ENCODE data around the gene HPCA.

The HPCA gene

DNA sequence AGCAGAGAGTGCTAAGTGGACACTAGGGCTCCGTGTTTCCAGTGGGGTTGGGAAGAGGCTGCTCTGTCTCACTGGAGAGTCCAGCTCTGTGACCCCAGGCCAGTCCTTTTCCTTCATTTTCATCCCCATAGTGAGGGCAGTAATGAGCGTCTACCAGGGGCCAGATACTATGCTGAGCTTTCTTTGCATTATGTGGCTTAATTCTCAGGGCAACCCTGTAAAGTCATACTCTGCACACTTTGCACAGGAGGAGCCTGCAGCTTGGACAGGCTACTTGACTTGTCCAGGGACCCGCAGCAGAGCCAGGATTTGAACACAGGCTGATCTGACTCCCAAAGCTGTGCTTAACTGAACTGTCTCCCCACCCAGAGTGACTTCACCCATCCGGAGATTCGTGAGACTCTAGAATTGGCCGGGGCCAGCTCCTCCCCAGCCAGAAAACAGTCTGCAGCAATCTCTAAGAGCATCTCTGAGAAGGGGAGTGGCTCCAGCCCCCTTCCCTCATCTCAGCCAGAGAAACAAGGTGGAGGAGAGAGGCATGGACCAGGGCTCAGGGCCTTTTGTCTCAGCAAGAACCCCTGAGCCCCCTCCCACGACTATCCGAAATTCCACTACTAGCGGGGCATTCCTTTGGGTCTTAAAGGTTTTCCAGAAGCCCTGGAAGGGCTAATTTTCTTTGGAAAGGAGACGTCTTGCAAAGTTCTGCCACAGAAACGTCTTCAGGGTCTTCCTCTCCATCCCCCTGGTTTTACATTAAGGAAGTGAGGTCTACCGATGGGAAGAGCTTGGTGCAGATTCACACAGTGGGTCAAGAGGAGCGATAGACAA, 14.7 kb upstream of the HPCA start:
- peak; percentile 74 for DNase-seq (ENCODE audit: low spot score)

DNA sequence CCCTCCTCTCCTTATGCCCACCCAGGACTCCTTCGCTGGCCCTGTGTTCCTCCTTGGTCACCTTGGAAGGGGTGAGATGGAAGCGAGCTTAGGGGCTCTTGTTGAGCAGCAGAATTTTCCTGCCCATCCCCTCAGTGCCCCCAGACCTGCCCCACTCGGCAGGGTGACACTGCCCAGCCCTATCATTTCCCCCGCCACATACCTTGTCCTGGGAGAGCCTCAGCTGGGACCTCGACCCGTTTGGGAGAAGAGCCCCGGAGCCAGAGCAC, 14.2 kb upstream of the HPCA start:
- no peak for DNase-seq (ENCODE audit: low spot score)

DNA sequence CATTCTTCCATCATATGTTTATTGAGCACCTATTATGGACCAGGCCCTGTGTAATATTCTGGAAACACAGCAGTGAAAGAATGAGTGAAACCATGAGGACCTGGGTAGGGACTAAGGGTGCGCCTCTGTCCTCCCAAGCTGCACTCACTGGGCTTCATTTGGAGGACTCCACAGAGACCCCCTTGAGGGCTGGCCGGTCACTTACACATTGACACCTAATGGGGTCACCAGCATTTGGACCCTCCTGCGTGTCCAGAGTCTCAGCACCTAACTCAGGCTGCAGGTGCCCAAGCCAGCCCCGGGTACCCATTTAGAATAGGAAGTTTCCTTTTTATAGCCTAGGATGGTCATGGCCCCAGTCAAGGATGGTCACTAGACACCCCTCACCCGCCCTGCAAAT, 12.8 kb upstream of the HPCA start:
- no peak for DNase-seq (ENCODE audit: low spot score)

GRCh38 chr1:32874860-32875752, 11.2 kb upstream of the HPCA start:
- DNase-seq (ENCODE audit: low spot score): peak; percentile 57

DNA sequence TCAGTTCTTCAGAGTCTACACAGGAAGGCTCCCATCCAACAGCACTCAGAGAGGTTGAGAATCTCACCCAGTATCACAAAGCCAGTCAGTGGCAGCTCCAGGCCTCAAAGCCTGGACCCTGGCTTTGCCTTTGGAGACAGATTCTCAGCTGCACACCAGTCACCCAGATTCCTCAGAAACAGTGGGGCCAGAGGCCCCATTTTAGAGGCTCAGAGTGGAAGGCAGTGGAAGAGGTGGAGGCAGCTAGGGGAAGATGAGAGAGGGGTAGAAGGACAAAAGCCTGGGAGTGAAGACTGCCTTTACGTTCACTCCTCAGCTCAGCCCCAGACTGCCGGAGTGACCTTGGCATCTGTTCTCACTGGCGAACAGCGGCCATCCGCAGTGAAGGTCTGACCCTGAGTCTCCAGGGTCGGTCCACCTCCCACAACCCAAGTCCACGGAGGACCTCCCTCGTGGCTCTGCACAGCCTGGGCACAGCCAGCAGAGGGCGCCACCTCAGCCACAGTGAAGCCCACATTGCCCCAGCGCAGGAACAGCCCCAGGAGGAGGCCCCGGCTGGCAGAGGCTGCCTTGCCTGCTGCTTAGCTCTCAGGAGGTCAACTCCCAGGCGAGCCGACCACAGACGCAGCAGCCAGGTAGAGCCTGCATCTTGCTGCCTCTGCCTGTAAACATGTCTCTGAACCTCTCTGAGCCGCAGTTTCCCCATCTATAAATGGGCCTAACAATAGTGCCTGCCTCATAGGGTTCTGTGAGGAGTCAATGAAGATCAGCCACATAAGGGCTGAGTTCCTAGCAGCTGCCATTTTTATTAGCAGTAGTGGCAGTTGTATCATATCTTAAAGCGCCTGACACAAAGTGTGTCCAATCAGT, 9.7 kb upstream of the HPCA start:
- peak; percentile 68 for DNase-seq (ENCODE audit: low spot score)

GRCh38 chr1:32877211-32878110, 8.8 kb upstream of the HPCA start:
- DNase-seq (ENCODE audit: low spot score): peak; percentile 65

GRCh38 chr1:32878183-32878582, 8.1 kb upstream of the HPCA start:
- DNase-seq (ENCODE audit: low spot score): peak; percentile 57

GRCh38 chr1:32878637-32879041, 7.7 kb upstream of the HPCA start:
- peak; percentile 23 for DNase-seq (ENCODE audit: low spot score)

- DNase-seq (ENCODE audit: low spot score): no peak
Observed at GRCh38 chr1:32881291-32881690, 5.0 kb upstream of the HPCA start.

GRCh38 chr1:32881871-32882850, 4.1 kb upstream of the HPCA start:
- no peak for DNase-seq (ENCODE audit: low spot score)

DNA sequence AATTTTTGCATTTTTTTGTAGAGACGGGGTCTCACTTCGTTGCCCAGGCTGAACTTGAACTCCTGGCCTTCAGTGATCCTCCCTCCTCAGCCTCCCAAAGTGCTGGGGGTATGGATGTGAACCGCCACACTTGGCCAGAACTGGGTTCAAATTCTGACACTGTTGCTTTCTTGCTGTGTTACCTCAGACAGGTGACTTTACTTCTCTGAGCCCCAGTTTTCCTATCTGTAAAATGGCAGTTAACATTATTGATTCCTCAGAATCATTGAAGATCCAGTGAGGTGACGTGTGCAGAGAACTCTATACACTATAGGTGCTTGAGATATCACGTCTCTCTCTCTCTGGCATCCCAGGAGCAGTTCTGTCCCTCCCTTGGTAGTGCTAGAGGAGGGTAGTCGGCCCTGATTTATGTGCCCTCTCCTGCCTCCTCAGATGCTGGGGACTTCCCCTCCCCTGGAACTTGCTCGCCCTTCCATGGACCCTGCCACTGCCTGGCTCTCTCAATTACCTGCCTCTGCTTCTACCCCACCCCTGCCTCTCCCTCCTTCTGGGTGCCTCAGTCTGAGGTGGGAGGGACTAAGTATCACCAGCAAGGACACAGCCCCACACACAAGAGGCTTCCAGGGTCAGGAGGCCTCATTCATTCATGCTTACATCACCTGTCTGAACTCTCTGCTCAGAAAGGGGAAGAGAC, 2.8 kb upstream of the HPCA start:
- DNase-seq (ENCODE audit: low spot score): no peak

- DNase-seq (ENCODE audit: low spot score): no peak
Observed at GRCh38 chr1:32884032-32884372, 2.3 kb upstream of the HPCA start.

GRCh38 chr1:32884726-32885125, 1.6 kb upstream of the HPCA start:
- no peak for DNase-seq (ENCODE audit: low spot score)

DNA sequence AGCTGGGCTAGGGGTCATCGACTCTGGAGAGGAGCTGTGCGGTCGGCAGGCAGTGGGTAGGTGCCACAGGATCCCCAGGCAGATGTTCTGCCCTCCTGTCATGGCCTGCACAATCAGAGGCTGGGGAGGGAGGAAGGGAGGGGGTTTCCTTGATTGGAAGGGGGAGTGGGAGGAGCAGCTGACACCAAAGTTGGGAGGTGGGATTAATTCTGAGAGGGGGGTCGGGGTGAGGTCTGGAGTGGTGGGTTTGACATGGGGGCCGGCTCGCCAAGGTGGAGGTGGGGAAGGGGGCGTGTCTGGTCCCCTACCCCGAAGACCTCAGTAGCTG, 651 bp upstream of the HPCA start:
- no peak for DNase-seq (ENCODE audit: low spot score)

DNA sequence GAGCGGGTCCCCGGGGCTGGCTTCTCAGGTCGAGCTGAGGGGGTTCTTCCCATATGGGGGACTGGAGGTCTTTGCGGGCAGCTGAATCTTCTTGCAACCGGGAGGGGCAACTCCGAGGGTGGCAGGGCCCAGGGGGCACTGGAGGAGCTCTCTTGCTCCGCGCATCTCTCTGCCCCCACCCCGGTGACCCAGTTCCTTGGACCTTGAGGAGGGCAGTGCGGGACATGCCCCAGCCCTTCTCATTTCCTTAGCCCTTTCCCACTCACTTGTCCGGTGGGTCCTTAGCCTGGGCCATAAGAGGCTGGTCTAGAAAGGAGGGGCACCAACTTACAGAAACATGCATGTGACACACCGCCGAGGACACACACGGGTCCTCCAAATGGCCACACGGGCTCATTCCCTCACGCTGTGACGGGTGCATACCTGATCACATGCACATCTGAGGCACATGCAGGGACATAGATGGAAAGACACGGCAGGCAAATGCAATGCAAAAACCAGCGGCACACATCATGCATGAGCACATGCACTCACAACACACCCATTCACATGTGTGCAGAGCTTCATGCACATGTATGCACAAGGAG, 630 bp downstream of the HPCA start:
- no peak for DNase-seq (ENCODE audit: low spot score)

DNA sequence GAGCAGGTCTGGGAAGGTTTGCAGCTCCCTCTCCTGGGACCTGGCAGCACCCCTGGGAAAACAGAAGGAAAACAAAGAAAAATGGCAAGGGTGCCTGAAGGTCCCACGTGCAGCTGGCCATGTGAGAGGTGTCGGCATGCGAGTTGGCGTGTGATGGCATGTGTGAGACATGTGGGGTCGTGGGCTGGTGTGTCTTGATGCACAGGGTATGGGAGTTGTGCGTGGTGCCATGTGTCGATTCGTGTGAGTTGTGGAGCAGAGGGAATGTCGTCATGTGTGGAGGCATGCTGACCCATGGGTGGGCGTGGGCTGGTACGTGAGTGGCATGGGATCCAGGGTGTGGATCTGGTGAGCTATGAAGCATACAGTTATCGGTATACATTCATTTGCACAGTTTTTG, 1.3 kb downstream of the HPCA start:
- DNase-seq (ENCODE audit: low spot score): no peak

DNA sequence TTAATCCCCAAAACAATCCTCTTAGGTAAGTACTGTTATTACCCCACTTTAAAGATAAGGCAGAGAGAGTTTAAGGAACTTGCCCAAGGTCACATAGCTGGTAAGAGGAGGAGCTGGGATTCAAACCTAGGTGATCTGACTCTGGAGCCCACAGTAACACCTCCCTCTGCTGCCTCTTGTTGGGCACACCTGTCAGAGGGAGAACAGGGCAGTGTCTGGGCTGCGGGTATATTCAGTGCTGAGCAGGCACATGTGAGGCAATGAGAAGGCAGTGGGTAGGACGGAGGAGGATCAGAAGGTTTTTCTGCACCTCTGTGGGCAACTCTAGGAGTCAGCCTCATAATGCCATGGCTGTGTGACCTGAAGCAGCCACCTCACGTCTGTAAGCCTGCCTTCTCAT, 1.8 kb downstream of the HPCA start:
- no peak for DNase-seq (ENCODE audit: low spot score)

DNA sequence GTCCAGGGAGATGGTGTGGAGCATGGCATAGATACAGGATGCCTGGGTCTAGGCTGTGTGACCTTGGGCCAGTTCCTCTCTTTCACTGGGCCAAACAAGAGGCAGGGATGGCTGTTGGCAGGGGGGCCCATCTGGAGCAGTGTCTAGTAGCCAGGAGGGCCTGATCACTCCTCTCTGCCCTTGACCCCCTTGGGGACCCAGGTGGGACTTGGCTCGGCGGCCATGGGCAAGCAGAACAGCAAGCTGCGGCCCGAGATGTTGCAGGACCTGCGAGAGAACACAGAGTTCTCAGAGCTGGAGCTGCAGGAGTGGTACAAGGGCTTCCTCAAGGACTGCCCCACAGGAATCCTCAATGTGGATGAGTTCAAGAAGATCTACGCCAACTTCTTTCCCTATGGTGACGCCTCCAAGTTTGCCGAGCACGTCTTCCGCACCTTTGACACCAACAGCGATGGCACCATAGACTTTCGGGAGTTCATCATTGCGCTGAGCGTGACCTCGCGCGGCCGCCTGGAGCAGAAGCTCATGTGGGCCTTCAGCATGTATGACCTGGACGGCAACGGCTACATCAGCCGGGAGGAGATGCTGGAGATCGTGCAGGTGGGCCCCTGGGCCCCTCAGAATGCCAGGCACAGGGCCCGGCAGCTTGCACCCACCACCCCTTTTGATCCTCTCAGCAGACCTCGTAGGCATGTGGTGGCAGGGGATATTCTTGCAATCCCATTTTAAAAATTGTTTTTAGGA, 2.6 kb downstream of the HPCA start:
- no peak for DNase-seq (ENCODE audit: low spot score)
